Measurements from ENCODE around the gene EMC1. TPM values are rescaled to one million over a fixed set of nuclear protein-coding genes. Genes with fewer than 3 reads are reported as not detected.
"Not testable (repeated sequence)": the region's sequence is repeated elsewhere in the genome, so short reads cannot be mapped to it uniquely, and the experiment has no call there.

Gene EMC1
- total RNA-seq, 5 donors from 2014 or later (not counting 1 experiment from before 2014, with no cell fraction given), result 31.5 to 38.0 (median 33.8) TPM

- DNase-seq, result no peak
- Mint-ChIP-seq H3K27ac (no peak overlapping the region), H3K36me3 (peaks cover 12% of the 10 kb centered on the region), H3K27me3 (no peaks in the 10 kb centered on the region), H3K4me3 (no peak overlapping the region), H3K9me3 (no peaks in the 10 kb centered on the region), H3K4me1 (no peaks in the 10 kb centered on the region)
- Histone ChIP-seq H3K27ac (ENCODE audit: low read length) (no peak overlapping the region), H3K27me3 (replicated peaks in 1 of 2; ENCODE audit: control insufficient read depth in 2 of 2, extremely low read depth in 1 of 2, insufficient read depth in 2 of 2, low read length in 1 of 2) (no peaks in the 10 kb centered on the region), H3K9me3 (no peaks in the 10 kb centered on the region), H3K4me1 (ENCODE audit: control insufficient read depth in 1 of 2, extremely low read depth in 1 of 2, insufficient read depth in 2 of 2, low read length in 2 of 2) (no peaks in the 10 kb centered on the region), H3K36me3 (ENCODE audit: control insufficient read depth in 2 of 2, extremely low read depth in 1 of 2, insufficient read depth in 1 of 2, low read length in 1 of 2) (peaks cover 4 to 26% of the 10 kb centered on the region in 2 donors), H3K4me3 (ENCODE audit: control insufficient read depth in 1 of 2, extremely low read depth in 1 of 2, low read length in 1 of 2) (no peak overlapping the region)
- ChIA-PET POLR2A (no interaction called here), CTCF (no interaction called here)
- WGBS (ENCODE audit: insufficient coverage), result 92% methylated on average over 2 of the region's 5 CpGs
- no peak for ATAC-seq (replicated peaks in 1 of 4)
These were observed 11.4 kb upstream of the EMC1 start for GRCh38 chr1:19262744-19263143.

DNA sequence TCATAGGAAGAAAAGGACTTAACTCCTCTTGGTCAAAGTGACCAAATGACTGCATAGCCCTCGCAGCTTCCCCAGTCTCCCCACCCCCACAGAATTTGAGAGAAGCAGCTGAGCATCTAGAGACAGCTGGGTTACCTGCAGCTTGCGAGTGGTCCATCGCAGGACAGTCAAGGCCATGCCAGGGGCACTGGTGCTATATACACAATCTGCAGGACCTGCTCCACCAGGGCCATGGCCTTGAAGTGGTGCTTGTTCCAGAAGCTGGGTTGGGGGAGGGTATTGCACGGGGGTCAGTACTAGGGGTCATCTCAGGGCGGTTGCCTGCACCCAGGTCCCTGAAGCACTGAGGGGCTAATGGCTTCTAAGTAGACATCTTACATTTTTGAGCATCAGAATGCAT, 10.7 kb upstream of the EMC1 start:
- POLR2A ChIA-PET, result no interaction called here
- Histone ChIP-seq H3K4me1 (ENCODE audit: control insufficient read depth in 1 of 2, extremely low read depth in 1 of 2, insufficient read depth in 2 of 2, low read length in 2 of 2) (no peaks in the 10 kb centered on the region), H3K27ac (ENCODE audit: low read length) (no peak overlapping the region), H3K36me3 (ENCODE audit: control insufficient read depth in 2 of 2, extremely low read depth in 1 of 2, insufficient read depth in 1 of 2, low read length in 1 of 2) (peaks cover 9 to 33% of the 10 kb centered on the region in 2 donors), H3K4me3 (ENCODE audit: control insufficient read depth in 1 of 2, extremely low read depth in 1 of 2, low read length in 1 of 2) (no peak overlapping the region), H3K9me3 (no peaks in the 10 kb centered on the region), H3K27me3 (replicated peaks in 1 of 2; ENCODE audit: control insufficient read depth in 2 of 2, extremely low read depth in 1 of 2, insufficient read depth in 2 of 2, low read length in 1 of 2) (no peaks in the 10 kb centered on the region)
- DNase-seq (no peak), ATAC-seq (replicated peaks in 1 of 4) (peak in 1 of 4 experiments; percentile 6)
- WGBS (ENCODE audit: insufficient coverage), result 83% methylated on average over 5 of the region's 5 CpGs
- Mint-ChIP-seq H3K9me3 (no peaks in the 10 kb centered on the region), H3K27ac (no peak overlapping the region), H3K4me3 (no peak overlapping the region), H3K27me3 (no peaks in the 10 kb centered on the region), H3K36me3 (peaks cover 17% of the 10 kb centered on the region), H3K4me1 (peaks cover 0 to 3% (median under 1%) of the 10 kb centered on the region in 3 donors)
- CTCF ChIA-PET, result no interaction called here

DNA sequence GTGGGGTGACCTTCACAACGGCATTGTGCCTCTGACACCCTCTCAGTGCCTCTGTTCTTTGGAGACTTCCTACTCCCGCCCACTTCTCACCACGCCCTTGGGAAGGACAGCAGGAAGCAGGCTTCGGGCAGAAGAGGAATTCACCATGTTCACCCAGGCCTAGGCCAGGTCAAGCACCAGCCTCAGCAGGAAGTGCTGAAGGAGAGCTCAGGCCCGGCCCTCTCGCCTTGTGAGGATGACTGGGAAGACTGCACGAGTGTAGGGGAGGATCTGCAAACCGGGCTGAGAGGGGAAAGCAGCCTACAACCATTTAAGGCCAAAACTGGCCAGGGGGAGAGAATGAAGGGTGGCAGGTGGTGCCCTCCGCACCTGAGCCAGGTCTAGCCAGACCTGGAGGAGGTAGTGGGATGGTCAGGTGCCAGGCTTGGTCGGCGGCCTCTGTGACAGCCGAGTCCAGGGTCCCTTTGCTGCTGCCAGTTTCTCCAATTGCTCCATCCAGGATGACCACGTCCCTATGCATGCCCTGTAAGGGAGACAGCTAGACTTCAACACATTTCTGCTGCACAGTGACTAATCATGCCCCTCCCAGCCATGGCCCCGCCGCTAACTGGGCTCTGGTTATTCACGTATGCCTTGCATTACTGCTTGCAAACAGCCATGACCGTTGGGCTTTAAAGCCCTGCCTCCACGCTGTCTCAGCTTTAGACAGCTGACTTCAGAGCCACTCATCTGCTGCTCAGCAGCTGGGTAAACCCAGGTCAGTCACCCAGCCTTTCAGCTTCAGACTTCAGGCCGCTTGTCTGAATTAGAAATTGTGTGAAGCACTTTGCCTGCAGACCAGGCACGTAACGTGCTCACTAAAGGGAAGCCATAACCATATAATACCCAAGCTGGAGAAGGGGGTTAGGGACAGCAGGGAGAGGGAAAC, 9.2 kb upstream of the EMC1 start:
- Histone ChIP-seq H3K4me1 (ENCODE audit: control insufficient read depth in 1 of 2, extremely low read depth in 1 of 2, insufficient read depth in 2 of 2, low read length in 2 of 2) (no peaks in the 10 kb centered on the region), H3K27ac (ENCODE audit: low read length) (no peak overlapping the region), H3K9me3 (no peaks in the 10 kb centered on the region), H3K36me3 (ENCODE audit: control insufficient read depth in 2 of 2, extremely low read depth in 1 of 2, insufficient read depth in 1 of 2, low read length in 1 of 2) (peaks cover 14 to 48% of the 10 kb centered on the region in 2 donors), H3K27me3 (replicated peaks in 1 of 2; ENCODE audit: control insufficient read depth in 2 of 2, extremely low read depth in 1 of 2, insufficient read depth in 2 of 2, low read length in 1 of 2) (no peaks in the 10 kb centered on the region), H3K4me3 (ENCODE audit: control insufficient read depth in 1 of 2, extremely low read depth in 1 of 2, low read length in 1 of 2) (no peak overlapping the region)
- no peak overlapping the region for H3K27ac Mint-ChIP-seq
- POLR2A ChIA-PET, result no interaction called here
- peaks cover 0 to 8% (median 3%) of the 10 kb centered on the region in 3 donors for H3K4me1 Mint-ChIP-seq
- CTCF ChIA-PET, result interaction anchor here in 1 of 2 donors (0.7 kb wide), 1 partner anchor 454 kb away, joined by 4 read pairs; no protein-coding TSS in a partner anchor
- no peaks in the 10 kb centered on the region for H3K9me3 Mint-ChIP-seq
- WGBS (ENCODE audit: insufficient coverage), result 91% methylated on average over 14 of the region's 21 CpGs
- DNase-seq (no peak), ATAC-seq (replicated peaks in 1 of 4) (peak in 1 of 4 experiments; percentile 18)
- H3K36me3 Mint-ChIP-seq, result peaks cover 23% of the 10 kb centered on the region
- no peaks in the 10 kb centered on the region for H3K27me3 Mint-ChIP-seq
- H3K4me3 Mint-ChIP-seq, result no peak overlapping the region

GRCh38 chr1:19258353-19258752, 7.0 kb upstream of the EMC1 start:
- H3K4me3 ChIP-seq (ENCODE audit: control insufficient read depth in 1 of 2, extremely low read depth in 1 of 2, low read length in 1 of 2), result no peak overlapping the region
- ChIA-PET POLR2A (no interaction called here), CTCF (no interaction called here)
- DNase-seq (no peak), ATAC-seq (replicated peaks in 1 of 4) (no peak)
- H3K9me3 ChIP-seq, result no peaks in the 10 kb centered on the region
- peaks cover under 1 to 11% of the 10 kb centered on the region in 2 experiments for H3K4me1 ChIP-seq (ENCODE audit: control insufficient read depth in 1 of 2, extremely low read depth in 1 of 2, insufficient read depth in 2 of 2, low read length in 2 of 2)
- H3K27ac ChIP-seq (ENCODE audit: low read length), result no peak overlapping the region
- Mint-ChIP-seq H3K27ac (no peak overlapping the region), H3K4me3 (no peak overlapping the region), H3K4me1 (peaks cover 5 to 18% (median 14%) of the 10 kb centered on the region in 3 donors), H3K9me3 (no peaks in the 10 kb centered on the region), H3K27me3 (no peaks in the 10 kb centered on the region), H3K36me3 (peaks cover 24% of the 10 kb centered on the region)
- peaks cover 22 to 52% of the 10 kb centered on the region in 2 donors for H3K36me3 ChIP-seq (ENCODE audit: control insufficient read depth in 2 of 2, extremely low read depth in 1 of 2, insufficient read depth in 1 of 2, low read length in 1 of 2)
- no peaks in the 10 kb centered on the region for H3K27me3 ChIP-seq (replicated peaks in 1 of 2; ENCODE audit: control insufficient read depth in 2 of 2, extremely low read depth in 1 of 2, insufficient read depth in 2 of 2, low read length in 1 of 2)
- 100% methylated on average over 3 of the region's 10 CpGs for WGBS (ENCODE audit: insufficient coverage)

GRCh38 chr1:19257178-19257914, 6.0 kb upstream of the EMC1 start:
- ChIA-PET POLR2A (no interaction called here), CTCF (interaction anchor here in 1 of 2 donors (0.7 kb wide), 1 partner anchor 274 kb away, joined by 3 read pairs; no protein-coding TSS in a partner anchor)
- ATAC-seq (replicated peaks in 1 of 4), result no peak
- Histone ChIP-seq H3K4me1 (ENCODE audit: control insufficient read depth in 1 of 2, extremely low read depth in 1 of 2, insufficient read depth in 2 of 2, low read length in 2 of 2) (peaks cover 5 to 21% of the 10 kb centered on the region in 2 experiments), H3K4me3 (ENCODE audit: control insufficient read depth in 1 of 2, extremely low read depth in 1 of 2, low read length in 1 of 2) (no peak overlapping the region), H3K27me3 (replicated peaks in 1 of 2; ENCODE audit: control insufficient read depth in 2 of 2, extremely low read depth in 1 of 2, insufficient read depth in 2 of 2, low read length in 1 of 2) (no peaks in the 10 kb centered on the region), H3K36me3 (ENCODE audit: control insufficient read depth in 2 of 2, extremely low read depth in 1 of 2, insufficient read depth in 1 of 2, low read length in 1 of 2) (peaks cover 22 to 52% of the 10 kb centered on the region in 2 donors), H3K27ac (ENCODE audit: low read length) (no peak overlapping the region), H3K9me3 (no peaks in the 10 kb centered on the region)
- Mint-ChIP-seq H3K36me3 (peaks cover 24% of the 10 kb centered on the region), H3K27ac (peak overlapping the region in 1 of 2 donors; percentile 72), H3K4me3 (no peak overlapping the region), H3K9me3 (no peaks in the 10 kb centered on the region), H3K27me3 (no peaks in the 10 kb centered on the region), H3K4me1 (peaks cover 13 to 26% (median 22%) of the 10 kb centered on the region in 3 donors)
- 51% methylated on average over 13 of the region's 15 CpGs for WGBS (ENCODE audit: insufficient coverage)
- DNase-seq, result no peak

DNA sequence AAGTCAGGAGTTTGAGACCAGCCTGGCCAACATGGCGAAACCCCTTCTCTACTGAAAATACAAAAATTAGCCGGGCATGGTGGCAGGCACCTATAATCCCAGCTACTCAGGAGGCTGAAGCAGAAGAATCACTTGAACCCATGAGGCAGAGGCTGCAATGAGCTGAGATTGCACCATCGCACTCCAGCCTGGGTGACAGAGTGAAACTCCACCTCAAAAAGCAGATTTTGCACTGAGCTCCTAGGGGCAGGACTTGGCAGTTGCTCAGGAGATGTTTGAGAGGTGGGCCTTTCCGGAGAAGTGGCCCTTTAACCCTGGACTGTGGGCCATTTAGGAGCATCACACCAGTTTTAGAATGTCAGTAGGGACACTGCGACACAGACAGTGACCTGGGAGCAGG, 5.0 kb upstream of the EMC1 start:
- H3K36me3 Mint-ChIP-seq, result peaks cover 24% of the 10 kb centered on the region

More for the DNA sequence above, 5.0 kb upstream of the EMC1 start:
- H3K27me3 Mint-ChIP-seq; ATAC-seq (replicated peaks in 1 of 4); H3K9me3 Mint-ChIP-seq; H3K27me3 ChIP-seq (replicated peaks in 1 of 2; ENCODE audit: control insufficient read depth in 2 of 2, extremely low read depth in 1 of 2, insufficient read depth in 2 of 2, low read length in 1 of 2); CTCF ChIA-PET; H3K4me3 Mint-ChIP-seq; H3K27ac Mint-ChIP-seq; H3K4me3 ChIP-seq (ENCODE audit: control insufficient read depth in 1 of 2, extremely low read depth in 1 of 2, low read length in 1 of 2); DNase-seq; H3K9me3 ChIP-seq; POLR2A ChIA-PET; H3K27ac ChIP-seq (ENCODE audit: low read length): not testable (repeated sequence)
- H3K4me1 ChIP-seq (ENCODE audit: control insufficient read depth in 1 of 2, extremely low read depth in 1 of 2, insufficient read depth in 2 of 2, low read length in 2 of 2), result peaks cover 5 to 28% of the 10 kb centered on the region in 2 experiments
- H3K36me3 ChIP-seq (ENCODE audit: control insufficient read depth in 2 of 2, extremely low read depth in 1 of 2, insufficient read depth in 1 of 2, low read length in 1 of 2), result peaks cover 22 to 52% of the 10 kb centered on the region in 2 donors
- WGBS (ENCODE audit: insufficient coverage), result 93% methylated on average over 4 of the region's 5 CpGs
- H3K4me1 Mint-ChIP-seq, result peaks cover 15 to 33% (median 25%) of the 10 kb centered on the region in 3 donors

Measured in T-cell (primary cell).